IPS-15b (cell line): ENCODE results near the gene BDH1.
"Not testable (repeated sequence)": the region's sequence is repeated elsewhere in the genome, so short reads cannot be mapped to it uniquely, and the experiment has no call there.

Source experiments
- H3K27me3 ChIP-seq: one replicate; pipeline ENCODE4 v1.6.1; 2013; ENCODE audit warnings: low read length; ENCODE audit not compliant: control insufficient read depth, insufficient read depth
- H3K36me3 ChIP-seq: one replicate; pipeline ENCODE4 v1.6.1; 2013; ENCODE audit warnings: low read length; ENCODE audit not compliant: control insufficient read depth, insufficient read depth
- H3K4me1 ChIP-seq: one replicate; pipeline ENCODE4 v1.6.1; 2013; ENCODE audit warnings: mild to moderate bottlenecking, low read length; ENCODE audit not compliant: control insufficient read depth, insufficient read depth
- H3K4me3 ChIP-seq: one replicate; pipeline ENCODE4 v1.5.1; 2013; ENCODE audit warnings: low read depth, low read length
- H3K9ac ChIP-seq: one replicate; pipeline ENCODE4 v1.6.1; 2013; ENCODE audit warnings: low read depth, mild to moderate bottlenecking, low read length
- H3K9me3 ChIP-seq: one replicate; pipeline ENCODE4 v1.6.1; 2013; ENCODE audit warnings: mild to moderate bottlenecking, low read length; ENCODE audit not compliant: control insufficient read depth, insufficient read depth

The BDH1 gene

DNA sequence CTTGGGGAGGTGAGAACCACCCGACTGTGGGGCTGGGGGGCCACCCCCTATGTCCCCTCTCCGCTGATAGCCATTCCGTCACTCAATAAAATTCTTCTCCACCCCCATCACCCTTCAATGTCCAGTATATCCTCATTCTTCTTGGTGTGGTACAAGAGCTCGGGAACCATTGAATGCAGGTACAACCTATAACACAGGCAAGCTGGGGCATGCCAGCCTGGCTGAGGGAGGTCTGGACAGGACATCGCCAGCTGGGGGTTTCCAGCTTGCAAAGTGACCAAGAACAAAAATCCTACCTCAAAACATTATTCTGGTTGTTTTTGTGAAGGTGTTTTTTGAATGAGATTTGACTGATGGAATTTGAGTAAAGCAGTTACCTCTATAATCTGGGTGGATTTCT is 19.6 kb upstream of the BDH1 start:
- no peaks in the 10 kb centered on the region for H3K36me3 ChIP-seq
- H3K4me1 ChIP-seq = peaks cover 29% of the 10 kb centered on the region
- H3K9ac ChIP-seq = peak overlapping the region; percentile 18
- no peaks in the 10 kb centered on the region for H3K27me3 ChIP-seq
- peaks cover 6% of the 10 kb centered on the region for H3K9me3 ChIP-seq
- no peak overlapping the region for H3K4me3 ChIP-seq

DNA sequence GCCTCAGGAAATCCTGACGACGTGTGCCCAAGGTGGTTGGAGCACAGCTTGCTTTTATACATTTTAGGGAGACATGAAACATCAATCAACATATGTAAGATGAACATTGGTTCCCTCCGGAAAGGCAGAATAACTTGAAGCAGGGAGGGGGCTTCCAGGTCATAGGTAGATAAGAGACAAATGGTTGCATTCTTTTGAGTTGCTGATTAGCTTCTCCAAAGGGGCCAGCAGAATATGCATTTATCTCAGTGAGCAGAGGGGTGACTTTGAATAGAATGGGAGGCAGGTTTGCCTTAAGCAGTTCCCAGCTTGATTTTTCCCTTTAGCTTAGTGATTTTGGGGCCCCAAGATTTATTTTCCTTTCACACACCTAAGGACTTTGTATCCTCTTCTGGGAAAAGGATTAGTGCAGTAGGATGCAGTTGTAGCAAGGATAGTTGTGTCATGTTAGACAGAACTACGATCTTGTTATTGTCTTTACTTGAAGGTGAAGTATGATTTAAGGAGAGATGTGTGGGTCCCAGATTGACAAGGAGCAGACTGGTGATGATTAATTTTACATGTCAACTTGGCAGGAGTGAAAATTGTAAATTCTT is 18.7 kb upstream of the BDH1 start:
- not testable (repeated sequence) for H3K9ac ChIP-seq
- H3K4me1 ChIP-seq = peaks cover 27% of the 10 kb centered on the region

GRCh38 chr3:197573048-197573767 is 17.4 kb upstream of the BDH1 start:
- H3K4me3 ChIP-seq = no peak overlapping the region
- peaks cover 6% of the 10 kb centered on the region for H3K9me3 ChIP-seq
- no peaks in the 10 kb centered on the region for H3K27me3 ChIP-seq
- H3K9ac ChIP-seq = no peak overlapping the region
- H3K4me1 ChIP-seq = peaks cover 35% of the 10 kb centered on the region
- H3K36me3 ChIP-seq = no peaks in the 10 kb centered on the region

More for the DNA sequence above, 18.7 kb upstream of the BDH1 start:
- H3K9me3 ChIP-seq, H3K4me3 ChIP-seq, H3K27me3 ChIP-seq, H3K36me3 ChIP-seq: not testable (repeated sequence)

GRCh38 chr3:197571880-197572172 is 16.1 kb upstream of the BDH1 start:
- H3K36me3 ChIP-seq, H3K27me3 ChIP-seq, H3K9me3 ChIP-seq, H3K4me3 ChIP-seq, H3K9ac ChIP-seq: not testable (repeated sequence)
- H3K4me1 ChIP-seq = peaks cover 43% of the 10 kb centered on the region

DNA sequence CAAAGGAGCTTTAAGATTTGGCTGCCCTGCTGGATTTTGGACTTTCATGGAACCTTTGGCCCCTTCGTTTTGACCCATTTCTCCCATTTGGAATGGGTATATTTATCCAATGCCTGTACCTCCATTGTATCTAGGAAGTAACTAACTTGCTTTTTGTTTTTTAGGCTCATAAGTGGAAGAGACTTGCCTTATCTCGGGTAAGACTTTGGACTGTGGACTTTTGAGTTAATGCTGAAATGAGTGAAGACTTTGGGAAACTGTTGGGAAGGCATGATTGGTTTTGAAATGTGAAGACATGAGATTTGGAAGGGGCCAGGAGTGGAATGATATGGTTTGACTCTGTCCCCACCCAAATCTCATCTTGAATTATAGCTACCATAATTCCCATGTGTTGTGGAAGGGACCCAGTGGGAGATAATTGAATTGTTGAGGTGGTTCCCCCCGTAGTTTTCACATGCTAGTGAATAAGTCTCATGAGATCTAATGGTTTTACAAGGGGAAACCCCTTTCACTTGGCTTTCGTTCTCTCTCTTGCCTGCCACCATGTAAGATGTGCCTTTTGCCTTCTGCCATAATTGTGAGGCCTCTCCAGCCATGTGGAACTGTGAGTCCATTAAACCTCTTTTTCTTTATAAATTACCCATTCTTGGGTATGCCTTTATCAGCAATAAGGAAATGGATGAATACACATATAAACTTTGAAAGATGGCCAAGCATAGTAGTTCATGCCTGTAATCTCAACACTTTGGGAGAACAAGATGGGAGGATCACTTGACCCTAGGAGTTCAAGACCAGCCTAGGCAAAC is 15.5 kb upstream of the BDH1 start:
- H3K4me1 ChIP-seq = peaks cover 40% of the 10 kb centered on the region

GRCh38 chr3:197569433-197569832 is 13.7 kb upstream of the BDH1 start:
- H3K9me3 ChIP-seq, H3K4me3 ChIP-seq: not testable (repeated sequence)

More for the DNA sequence above, 15.5 kb upstream of the BDH1 start:
- not testable (repeated sequence) for H3K9ac ChIP-seq, H3K27me3 ChIP-seq, H3K36me3 ChIP-seq, H3K4me3 ChIP-seq, H3K9me3 ChIP-seq

GRCh38 chr3:197567904-197568681 is 12.3 kb upstream of the BDH1 start:
- Histone ChIP-seq H3K4me3 (no peak overlapping the region), H3K9ac (no peak overlapping the region), H3K27me3 (no peaks in the 10 kb centered on the region), H3K4me1 (peaks cover 21% of the 10 kb centered on the region), H3K9me3 (peaks cover 9% of the 10 kb centered on the region), H3K36me3 (no peaks in the 10 kb centered on the region)

More at GRCh38 chr3:197569433-197569832, 13.7 kb upstream of the BDH1 start:
- H3K9ac ChIP-seq, H3K36me3 ChIP-seq, H3K27me3 ChIP-seq: not testable (repeated sequence)
- peaks cover 31% of the 10 kb centered on the region for H3K4me1 ChIP-seq

DNA sequence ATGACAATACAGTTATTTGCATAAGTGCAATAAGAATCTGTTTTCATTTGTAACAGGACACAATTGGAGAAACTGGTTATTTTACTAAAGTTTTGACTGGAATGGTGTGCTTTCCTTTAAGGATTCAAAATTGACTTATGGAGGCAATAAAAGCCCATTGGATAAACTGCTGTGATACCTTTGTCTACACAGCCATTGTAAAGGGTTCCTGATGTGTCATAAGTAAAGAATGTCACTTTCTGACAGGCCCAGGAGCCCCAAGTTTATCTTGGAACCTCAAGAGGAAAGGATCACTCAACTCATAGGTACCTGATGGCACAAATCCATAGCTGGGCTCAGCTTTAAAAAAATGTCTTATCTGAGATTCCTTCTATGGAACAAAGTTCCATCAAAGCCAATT is 10.4 kb upstream of the BDH1 start:
- not testable (repeated sequence) for H3K9me3 ChIP-seq, H3K36me3 ChIP-seq, H3K27me3 ChIP-seq, H3K4me3 ChIP-seq, H3K9ac ChIP-seq
- H3K4me1 ChIP-seq = peaks cover 21% of the 10 kb centered on the region

GRCh38 chr3:197564097-197564843 is 8.5 kb upstream of the BDH1 start:
- Histone ChIP-seq H3K27me3 (no peaks in the 10 kb centered on the region), H3K4me3 (no peak overlapping the region), H3K36me3 (no peaks in the 10 kb centered on the region), H3K9ac (no peak overlapping the region), H3K4me1 (peaks cover 21% of the 10 kb centered on the region), H3K9me3 (peaks cover 5% of the 10 kb centered on the region)

GRCh38 chr3:197562398-197563251 is 6.9 kb upstream of the BDH1 start:
- Histone ChIP-seq H3K9ac (no peak overlapping the region), H3K27me3 (peaks cover 2% of the 10 kb centered on the region), H3K36me3 (no peaks in the 10 kb centered on the region), H3K4me3 (no peak overlapping the region), H3K4me1 (peaks cover 9% of the 10 kb centered on the region), H3K9me3 (peaks cover 5% of the 10 kb centered on the region)
